HUES6 (cell line): ENCODE results near the gene USH2A.

Experiments
- H3K27ac ChIP-seq: 2 replicates; pipeline ENCODE4 v1.7.0; 2013; ENCODE audit warnings: low read depth, mild to moderate bottlenecking, low read length, inconsistent platforms
- H3K27me3 ChIP-seq: 2 replicates; pipeline ENCODE4 v1.6.1; 2013; ENCODE audit warnings: low read length; ENCODE audit not compliant: control insufficient read depth, insufficient read depth
- H3K36me3 ChIP-seq: 2 replicates; pipeline ENCODE4 v1.6.1; 2013; ENCODE audit warnings: low read length; ENCODE audit not compliant: control insufficient read depth, insufficient read depth
- H3K4me1 ChIP-seq: 2 replicates; pipeline ENCODE4 v1.6.1; 2013; ENCODE audit warnings: low read length; ENCODE audit not compliant: control insufficient read depth, insufficient read depth
- H3K4me3 ChIP-seq: 2 replicates; pipeline ENCODE4 v1.5.1; 2013; ENCODE audit warnings: low read depth, low read length
- H3K9ac ChIP-seq: one replicate; pipeline ENCODE4 v1.6.1; 2013; ENCODE audit warnings: mild to moderate bottlenecking, low read length
- H3K9me3 ChIP-seq: 2 replicates; pipeline ENCODE4 v1.6.1; 2013; ENCODE audit warnings: low read depth, low read length; ENCODE audit not compliant: control insufficient read depth, insufficient read depth

USH2A gene

DNA sequence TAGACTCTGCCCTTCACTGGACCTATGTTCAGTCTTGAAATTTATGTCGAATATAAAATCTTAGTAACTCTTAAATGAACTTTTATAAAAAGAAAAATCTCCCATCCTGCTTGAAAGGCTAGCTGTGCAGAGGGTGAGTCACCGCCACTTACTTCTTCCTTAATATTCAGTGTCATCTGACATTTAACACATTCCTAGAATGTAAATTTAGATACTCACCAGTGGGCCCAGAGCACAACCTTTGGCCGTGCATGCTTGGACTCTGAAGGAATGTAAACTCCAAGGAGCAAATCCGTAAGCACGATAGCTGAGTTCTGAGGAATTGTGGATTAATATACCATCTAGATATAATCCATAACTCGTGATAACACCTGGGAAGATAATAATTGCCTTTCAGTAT lies 452.8 kb downstream of the USH2A start:
- no peak overlapping the region for H3K27ac ChIP-seq
- no peaks in the 10 kb centered on the region for H3K9me3 ChIP-seq
- H3K27me3 ChIP-seq: no peaks in the 10 kb centered on the region

DNA sequence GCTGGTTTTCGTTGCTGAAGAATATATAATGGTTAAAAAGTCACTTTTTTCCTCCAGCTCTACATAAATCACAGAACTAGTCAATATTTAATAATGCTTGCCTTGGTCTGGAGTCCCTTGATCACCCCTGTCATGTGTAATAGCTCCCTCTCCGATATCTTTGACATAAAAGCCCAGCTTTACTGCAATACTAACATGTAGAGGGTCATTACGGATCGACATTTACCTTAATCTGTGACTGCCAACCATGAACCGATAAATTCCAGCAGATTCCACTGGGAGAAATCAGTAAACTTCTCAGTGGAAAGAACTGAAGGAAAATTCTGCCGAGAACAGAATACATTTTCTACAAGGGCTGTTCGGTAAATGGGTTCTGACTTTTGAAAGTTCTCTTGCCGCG lies 459.6 kb downstream of the USH2A start:
- Histone ChIP-seq H3K9me3 (no peaks in the 10 kb centered on the region), H3K27ac (no peak overlapping the region), H3K9ac (no peak overlapping the region), H3K36me3 (no peaks in the 10 kb centered on the region), H3K27me3 (no peaks in the 10 kb centered on the region), H3K4me1 (no peaks in the 10 kb centered on the region), H3K4me3 (no peak overlapping the region)

More for the DNA sequence above, 452.8 kb downstream of the USH2A start:
- Histone ChIP-seq H3K4me3 (no peak overlapping the region), H3K9ac (no peak overlapping the region), H3K4me1 (no peaks in the 10 kb centered on the region), H3K36me3 (no peaks in the 10 kb centered on the region)

DNA sequence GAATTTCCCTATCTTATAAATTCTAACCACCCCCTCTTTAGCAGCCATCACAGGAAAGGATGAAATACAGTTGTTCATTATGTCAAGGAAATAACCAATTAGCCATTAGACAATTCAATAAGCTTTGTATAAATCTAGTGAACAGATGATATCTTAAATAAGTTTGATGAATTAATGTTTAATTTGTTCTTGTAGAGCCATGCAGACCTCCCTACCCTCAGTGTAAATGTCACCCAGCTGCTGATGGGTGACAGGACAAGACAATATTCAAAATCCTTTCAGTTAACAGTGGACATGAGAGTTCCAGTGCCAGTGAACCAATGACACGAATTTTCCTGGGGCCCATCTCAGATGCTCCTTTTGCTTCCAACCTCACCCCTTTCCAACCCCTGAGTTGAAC lies 460.2 kb downstream of the USH2A start:
- Histone ChIP-seq H3K9me3 (no peaks in the 10 kb centered on the region), H3K27me3 (no peaks in the 10 kb centered on the region), H3K27ac (no peak overlapping the region)

DNA sequence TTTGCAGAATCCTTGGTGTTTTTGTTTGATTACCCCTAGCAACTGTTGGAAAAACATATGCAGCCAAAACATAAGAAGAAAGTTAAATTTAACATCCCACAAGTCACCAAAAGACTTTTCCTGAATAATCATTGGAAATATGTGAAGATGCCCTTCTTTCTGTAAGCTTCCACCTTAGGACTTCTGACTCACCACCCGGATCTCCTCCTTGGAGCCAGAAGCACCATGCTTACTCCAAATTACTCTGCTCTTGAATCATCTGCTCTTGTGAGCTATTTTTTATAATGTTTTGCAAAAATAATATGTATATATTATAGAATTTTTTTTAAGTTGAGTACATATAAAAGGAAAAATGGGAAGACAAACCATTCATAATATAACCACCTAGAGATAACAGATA lies 464.4 kb downstream of the USH2A start:
- H3K4me3 ChIP-seq: no peak overlapping the region
- H3K9ac ChIP-seq: no peak overlapping the region
- no peaks in the 10 kb centered on the region for H3K9me3 ChIP-seq
- no peak overlapping the region for H3K27ac ChIP-seq
- H3K4me1 ChIP-seq: no peaks in the 10 kb centered on the region
- no peaks in the 10 kb centered on the region for H3K27me3 ChIP-seq
- H3K36me3 ChIP-seq: no peaks in the 10 kb centered on the region

More for the DNA sequence above, 460.2 kb downstream of the USH2A start:
- no peaks in the 10 kb centered on the region for H3K4me1 ChIP-seq
- H3K36me3 ChIP-seq: no peaks in the 10 kb centered on the region
- H3K4me3 ChIP-seq: no peak overlapping the region
- H3K9ac ChIP-seq: no peak overlapping the region

DNA sequence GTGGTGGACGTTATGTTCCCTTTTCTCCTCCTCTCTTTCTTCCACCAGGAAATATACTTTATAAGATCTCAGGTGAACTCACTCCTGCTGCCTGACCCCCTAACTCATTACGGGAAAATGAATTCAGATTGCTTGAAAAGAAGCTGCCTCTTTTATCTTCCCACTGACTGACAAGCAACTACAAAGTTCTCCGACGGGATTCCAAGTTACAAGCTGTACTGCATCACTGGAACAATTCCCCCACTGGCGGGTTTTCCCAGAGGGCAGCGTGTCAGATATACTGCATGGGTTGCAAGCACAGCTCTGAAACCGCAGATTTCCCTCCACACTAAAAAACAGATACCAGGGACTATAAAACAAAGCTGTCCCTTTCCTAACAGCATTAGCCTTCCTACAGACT lies 465.6 kb downstream of the USH2A start:
- Histone ChIP-seq H3K27ac (no peak overlapping the region), H3K36me3 (no peaks in the 10 kb centered on the region), H3K4me1 (no peaks in the 10 kb centered on the region), H3K9ac (no peak overlapping the region), H3K27me3 (no peaks in the 10 kb centered on the region), H3K4me3 (no peak overlapping the region), H3K9me3 (no peaks in the 10 kb centered on the region)

DNA sequence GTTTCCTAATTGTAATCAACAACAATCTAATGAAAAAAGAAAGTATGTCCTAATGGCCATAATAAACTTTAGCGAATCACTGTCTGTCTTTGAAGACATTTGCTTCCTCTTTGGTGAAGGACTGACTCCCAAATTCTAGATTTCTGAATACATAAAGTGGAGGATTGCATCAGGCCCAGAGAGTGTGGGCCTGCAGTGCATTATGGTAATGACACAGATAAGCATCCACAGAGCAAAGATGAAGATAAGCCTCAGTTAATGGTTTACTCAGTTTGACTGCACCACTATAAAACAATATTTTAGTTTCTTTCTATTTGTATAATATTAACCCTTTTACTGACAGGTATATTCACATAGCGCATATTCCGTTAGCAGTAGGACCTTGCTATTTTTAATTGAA lies 490.7 kb downstream of the USH2A start:
- H3K4me3 ChIP-seq: no peak overlapping the region
- H3K9me3 ChIP-seq: no peaks in the 10 kb centered on the region
- H3K27me3 ChIP-seq: no peaks in the 10 kb centered on the region
- no peaks in the 10 kb centered on the region for H3K36me3 ChIP-seq
- H3K27ac ChIP-seq: no peak overlapping the region
- no peak overlapping the region for H3K9ac ChIP-seq
- H3K4me1 ChIP-seq: no peaks in the 10 kb centered on the region

DNA sequence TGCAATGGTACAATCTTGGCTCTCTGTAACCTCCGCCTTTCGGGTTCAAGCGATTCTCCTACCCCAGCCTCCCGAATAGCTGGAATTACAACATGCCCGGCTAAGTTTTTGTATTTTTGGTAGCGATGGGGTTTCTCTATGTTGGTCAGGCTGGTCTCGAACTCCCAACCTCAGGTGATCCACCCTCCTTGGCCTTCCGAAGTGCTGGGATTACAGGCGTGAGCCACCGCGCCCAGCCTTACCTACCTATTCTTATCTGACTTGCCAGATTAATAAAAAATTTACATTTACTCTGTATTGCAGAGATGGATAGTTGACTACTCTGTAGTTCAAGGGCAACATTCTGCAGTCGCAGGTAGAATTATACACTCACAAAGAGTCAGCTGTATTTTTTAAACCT lies 496.6 kb downstream of the USH2A start:
- Histone ChIP-seq H3K27ac (no peak overlapping the region), H3K36me3 (no peaks in the 10 kb centered on the region), H3K9me3 (no peaks in the 10 kb centered on the region), H3K9ac (no peak overlapping the region), H3K27me3 (no peaks in the 10 kb centered on the region), H3K4me1 (peaks cover 4% of the 10 kb centered on the region; the same call in 1 of the 2 replicates), H3K4me3 (no peak overlapping the region)

DNA sequence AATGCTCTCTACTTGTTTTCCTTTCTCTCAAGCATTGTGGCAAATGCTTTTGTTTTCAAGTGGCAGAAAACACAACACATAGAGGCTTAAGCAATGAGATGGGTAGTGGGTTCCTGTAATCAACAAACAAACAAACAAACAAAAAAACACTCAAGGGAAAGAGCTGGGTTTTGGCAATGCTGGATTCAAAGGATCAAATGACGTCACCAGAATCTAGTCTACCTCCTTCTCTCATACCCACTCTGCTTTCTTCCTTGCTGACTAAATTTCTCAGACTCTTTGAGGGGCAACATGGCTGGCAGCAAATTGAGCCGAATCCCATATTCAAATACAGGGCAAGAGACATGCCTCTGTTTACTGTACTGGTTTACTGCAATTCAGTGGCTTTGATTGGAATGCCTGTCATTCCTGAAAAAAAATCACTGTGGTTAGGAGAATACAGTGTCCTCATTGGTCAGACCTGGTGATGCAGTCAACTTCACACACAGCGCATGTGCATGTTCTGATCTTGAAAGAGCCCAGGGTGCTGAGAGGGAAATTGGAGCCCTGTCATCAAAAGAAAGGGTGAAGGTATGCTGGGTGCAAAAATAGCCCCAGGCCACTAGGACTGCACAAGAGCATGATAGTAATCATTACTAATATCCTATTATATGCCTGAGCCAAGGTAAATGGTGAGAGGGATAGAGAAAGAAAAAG lies 500.0 kb downstream of the USH2A start:
- peaks cover 4% of the 10 kb centered on the region; the same call in 1 of the 2 replicates for H3K4me1 ChIP-seq
- H3K9ac ChIP-seq: no peak overlapping the region

DNA sequence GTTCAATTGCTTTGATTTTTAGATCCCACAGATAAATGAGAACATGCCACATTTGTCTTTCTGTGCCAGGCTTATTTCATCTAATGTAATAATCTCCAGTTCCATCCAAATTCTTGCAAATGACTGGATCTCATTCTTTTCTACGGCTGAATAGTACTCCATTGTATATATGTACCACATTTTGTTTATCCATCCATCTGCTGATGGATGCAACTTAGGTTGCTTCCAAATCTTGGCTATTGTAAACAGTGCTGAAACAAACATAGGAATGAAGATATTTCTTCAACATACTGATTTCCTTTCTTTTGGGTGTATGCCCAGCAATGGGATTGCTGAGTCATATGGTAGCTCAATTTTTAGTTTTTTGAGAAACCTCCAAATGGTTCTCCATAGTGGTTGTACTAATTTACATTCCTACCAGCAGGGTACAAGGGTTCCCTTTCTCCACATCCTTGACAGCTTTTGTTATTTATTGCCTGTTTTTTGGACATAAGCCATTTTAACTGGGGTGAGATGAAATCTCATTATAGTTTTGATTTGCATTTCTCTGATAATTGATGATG lies 511.8 kb downstream of the USH2A start:
- H3K4me1 ChIP-seq: no peaks in the 10 kb centered on the region
- H3K4me3 ChIP-seq: no peak overlapping the region
- H3K9ac ChIP-seq: no peak overlapping the region
- H3K9me3 ChIP-seq: no peaks in the 10 kb centered on the region
- no peaks in the 10 kb centered on the region for H3K36me3 ChIP-seq
- no peaks in the 10 kb centered on the region for H3K27me3 ChIP-seq
- H3K27ac ChIP-seq: no peak overlapping the region

More for the DNA sequence above, 500.0 kb downstream of the USH2A start:
- Histone ChIP-seq H3K9me3 (no peaks in the 10 kb centered on the region), H3K4me3 (no peak overlapping the region), H3K27ac (no peak overlapping the region), H3K27me3 (no peaks in the 10 kb centered on the region), H3K36me3 (no peaks in the 10 kb centered on the region)

DNA sequence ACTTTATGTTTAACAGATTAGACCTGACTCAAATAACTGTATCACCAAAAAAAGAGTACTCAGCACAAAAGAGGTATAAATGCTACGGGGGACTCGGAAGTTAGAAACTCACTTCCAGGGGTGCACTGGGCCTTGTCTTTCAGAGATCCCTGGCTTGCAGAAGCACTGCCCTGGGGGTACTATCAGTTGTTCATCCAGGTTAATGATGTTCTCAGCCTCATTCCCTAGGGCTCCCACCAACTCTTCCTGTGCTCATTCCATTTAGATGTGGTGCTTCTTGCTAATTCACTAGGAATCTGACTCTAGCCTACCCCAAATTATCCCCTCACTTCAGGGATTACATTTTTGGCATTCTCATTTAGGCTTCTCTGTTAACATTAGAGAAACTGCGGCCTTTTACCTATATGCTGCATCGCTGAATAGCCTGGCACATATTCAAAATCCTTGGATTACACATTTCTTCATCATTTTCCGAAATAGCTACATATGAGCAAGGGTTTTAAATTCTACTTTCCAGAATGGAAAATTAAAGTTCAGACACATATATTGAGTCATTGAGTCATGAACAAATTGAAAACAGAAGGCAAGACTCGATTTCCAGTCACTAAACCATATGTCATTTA lies 517.6 kb downstream of the USH2A start:
- no peak overlapping the region for H3K9ac ChIP-seq
- H3K9me3 ChIP-seq: no peaks in the 10 kb centered on the region
- H3K27me3 ChIP-seq: no peaks in the 10 kb centered on the region
- H3K36me3 ChIP-seq: no peaks in the 10 kb centered on the region
- no peaks in the 10 kb centered on the region for H3K4me1 ChIP-seq
- H3K27ac ChIP-seq: no peak overlapping the region
- no peak overlapping the region for H3K4me3 ChIP-seq

DNA sequence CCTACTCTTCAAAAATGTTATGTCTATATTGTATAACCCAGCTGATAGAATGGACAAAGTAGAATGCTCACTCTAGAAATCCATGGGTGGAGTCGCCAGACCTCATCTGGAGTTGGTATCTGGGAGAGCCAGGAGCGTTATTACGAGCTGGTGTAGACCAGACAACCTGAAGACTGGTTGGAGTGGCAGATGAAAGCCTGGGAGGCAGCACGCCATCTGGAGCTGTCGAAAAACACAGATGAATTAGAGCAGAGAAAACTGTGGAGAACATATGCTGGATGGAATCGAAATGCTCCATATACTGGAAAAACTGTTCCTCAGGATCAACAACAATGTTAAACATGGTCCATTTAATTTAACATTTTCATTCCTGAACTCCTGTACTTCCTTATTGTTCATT lies 522.6 kb downstream of the USH2A start:
- H3K4me1 ChIP-seq: no peaks in the 10 kb centered on the region
- H3K9me3 ChIP-seq: no peaks in the 10 kb centered on the region
- H3K27me3 ChIP-seq: no peaks in the 10 kb centered on the region
- H3K4me3 ChIP-seq: no peak overlapping the region
- H3K36me3 ChIP-seq: no peaks in the 10 kb centered on the region
- no peak overlapping the region for H3K27ac ChIP-seq
- H3K9ac ChIP-seq: no peak overlapping the region
